Germinal center (tissue), 1 donor: Measurements from ENCODE around the gene ZC3H12C.
A peak's percentile ranks its signal among the peaks of the same experiment; 100 is the strongest.

ENCODE experiments used
- DNase-seq: peaks from one replicate; pipeline ENCODE4 v3.0.0; 2012; ENCODE audit warnings: mixed read lengths, low spot score

The ZC3H12C gene

GRCh38 chr11:110077346-110077745 lies 15.8 kb upstream of the ZC3H12C start:
- no peak for DNase-seq

- DNase-seq = no peak
Observed at GRCh38 chr11:110077831-110078325, 15.3 kb upstream of the ZC3H12C start.

- no peak for DNase-seq
Observed at GRCh38 chr11:110078923-110079544, 14.2 kb upstream of the ZC3H12C start.

- DNase-seq = no peak
Observed at GRCh38 chr11:110079726-110080125, 13.5 kb upstream of the ZC3H12C start.

GRCh38 chr11:110081462-110082376 lies 11.5 kb upstream of the ZC3H12C start:
- no peak for DNase-seq

- DNase-seq = no peak
Observed at GRCh38 chr11:110082899-110083298, 10.3 kb upstream of the ZC3H12C start.

- DNase-seq = no peak
Observed at GRCh38 chr11:110085255-110085838, 7.8 kb upstream of the ZC3H12C start.

GRCh38 chr11:110086892-110087309 lies 6.3 kb upstream of the ZC3H12C start:
- DNase-seq = no peak

GRCh38 chr11:110087812-110088534 lies 5.2 kb upstream of the ZC3H12C start:
- DNase-seq = no peak

- no peak for DNase-seq
Observed at GRCh38 chr11:110088535-110089344, 4.5 kb upstream of the ZC3H12C start.

GRCh38 chr11:110089617-110090282 lies 3.4 kb upstream of the ZC3H12C start:
- DNase-seq = no peak

GRCh38 chr11:110090466-110091026 lies 2.6 kb upstream of the ZC3H12C start:
- DNase-seq = no peak

- no peak for DNase-seq
Observed at GRCh38 chr11:110092111-110092514, 1.1 kb upstream of the ZC3H12C start.

- peak; percentile 16 for DNase-seq
Observed at GRCh38 chr11:110093407-110094297, 460 bp downstream of the ZC3H12C start.

- DNase-seq = no peak
Observed at GRCh38 chr11:110094298-110095285, 1.4 kb downstream of the ZC3H12C start.

- no peak for DNase-seq
Observed at GRCh38 chr11:110095554-110095953, 2.4 kb downstream of the ZC3H12C start.

GRCh38 chr11:110096496-110096895 lies 3.3 kb downstream of the ZC3H12C start:
- DNase-seq = no peak

- no peak for DNase-seq
Observed at GRCh38 chr11:110097459-110098012, 4.3 kb downstream of the ZC3H12C start.
